BJ (cell line): ENCODE results near the gene FYB1. TPM values are rescaled to one million over a fixed set of nuclear protein-coding genes. Genes with fewer than 3 reads are reported as not detected.

ENCODE experiments used
- CTCF ChIA-PET: fragments of 350-600 bp; formaldehyde crosslinking; extraction: SDS; loops from one replicate; lab custom pipeline; 2021; ENCODE audit warnings: antibody characterized with exemption, inconsistent platforms; lab: Yijun Ruan, JAX
- POLR2A ChIA-PET: fragments of 300-600 bp; sonication (Branson Sonifier 250); formaldehyde crosslinking; extraction: SDS; loops from one replicate; lab custom pipeline; 2021; ENCODE audit warnings: antibody characterized with exemption; lab: Charles Lee
- DNase-seq: peaks from one replicate; pipeline ENCODE4 v3.0.0-alpha.2; 2011; ENCODE audit warnings: low read depth
- H3K27me3 ChIP-seq: 2 replicates; pipeline ENCODE4 v1.6.0; 2011; ENCODE audit warnings: low read length; ENCODE audit not compliant: control insufficient read depth, insufficient read depth
- H3K36me3 ChIP-seq: 2 replicates; pipeline ENCODE4 v1.5.1; 2011; ENCODE audit warnings: low read length; ENCODE audit not compliant: control insufficient read depth, insufficient read depth
- H3K4me3 ChIP-seq: 2 replicates; pipeline ENCODE4 v1.5.1; 2011; ENCODE audit warnings: low read depth, mild to moderate bottlenecking, control low read depth, low read length
- CTCF ChIP-seq: IDR thresholded peaks from 2 replicates; pipeline ENCODE4 v1.5.1; 2011; ENCODE audit warnings: low read depth, mild to moderate bottlenecking, control low read depth, inconsistent platforms, low read length, moderate library complexity; ENCODE audit not compliant: insufficient read depth
- polyA plus RNA-seq: library from polyadenylated mRNA; depleted of rRNA; stranded (reverse); fragments of >200 nt; gene quantifications from 2 replicates; pipeline ENCODE4 v1.2.3, GENCODE V29; 2011

Gene FYB1
- polyA plus RNA-seq, 1 experiment, result 0.09 TPM

GRCh38 chr5:39140558-39141168 lies 78.7 kb downstream of the FYB1 start:
- Histone ChIP-seq H3K27me3 (no peaks in the 10 kb centered on the region), H3K36me3 (no peaks in the 10 kb centered on the region), H3K4me3 (no peak overlapping the region)
- no peak for TF ChIP-seq CTCF
- POLR2A ChIA-PET, result no interaction called here
- DNase-seq, result no peak
- CTCF ChIA-PET, result interaction anchor here (0.6 to 1.5 kb wide), 3 partner anchors 9 to 188 kb away, joined by 3 to 4 read pairs (median 3); no protein-coding TSS in a partner anchor

DNA sequence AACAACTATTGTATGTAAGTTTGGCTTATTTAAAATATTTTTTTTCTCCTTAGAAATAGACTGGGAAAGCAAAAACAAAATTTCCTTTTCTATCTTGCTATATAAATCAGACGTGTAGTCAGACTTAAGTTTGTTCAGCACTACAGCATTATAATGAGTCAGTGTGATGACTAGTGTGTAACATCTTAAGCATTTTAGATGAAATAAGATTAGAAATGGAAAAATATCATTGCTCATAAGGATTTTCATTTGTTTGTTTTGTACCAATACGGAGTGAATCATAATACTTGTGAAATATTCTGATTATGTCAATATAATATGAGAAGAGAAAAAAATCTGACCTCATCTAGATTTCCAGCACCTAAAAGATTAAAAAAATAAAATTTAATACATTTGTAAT lies 80.5 kb downstream of the FYB1 start:
- TF ChIP-seq CTCF, result no peak
- ChIA-PET POLR2A (no interaction called here), CTCF (no interaction called here)
- Histone ChIP-seq H3K27me3 (no peaks in the 10 kb centered on the region), H3K36me3 (no peaks in the 10 kb centered on the region), H3K4me3 (no peak overlapping the region)
- DNase-seq, result peak; percentile 40

DNA sequence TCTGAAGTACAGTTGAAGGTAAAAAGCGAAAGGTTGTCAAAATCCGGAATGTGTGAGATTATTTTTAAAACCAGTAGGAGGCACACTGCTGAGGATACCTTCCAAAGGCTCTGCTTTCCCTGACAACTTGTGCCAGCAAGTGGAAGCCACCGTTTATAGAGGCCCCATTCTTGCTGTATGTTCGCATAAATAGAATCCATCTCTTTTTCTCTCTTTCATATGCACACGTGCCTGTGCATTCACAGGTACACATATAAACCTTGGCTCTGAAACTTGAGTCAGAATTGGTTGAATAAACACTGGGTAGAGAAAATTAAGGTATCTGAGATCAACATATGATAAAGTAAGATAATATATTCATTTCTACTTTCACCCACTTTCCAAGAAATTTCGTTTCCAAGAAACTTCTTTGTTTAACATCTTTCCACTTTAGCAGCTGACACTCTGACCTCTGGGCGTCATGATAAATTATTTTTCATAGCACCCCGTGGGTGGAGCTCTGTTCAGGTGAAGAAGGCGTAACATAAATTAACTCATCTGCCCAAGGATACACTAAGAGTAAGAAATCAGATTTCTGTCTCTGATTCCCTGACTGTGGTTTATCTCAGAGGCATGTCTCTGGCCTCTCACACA lies 81.4 kb downstream of the FYB1 start:
- ChIA-PET CTCF (no interaction called here), POLR2A (no interaction called here)
- Histone ChIP-seq H3K36me3 (no peaks in the 10 kb centered on the region), H3K27me3 (no peaks in the 10 kb centered on the region), H3K4me3 (no peak overlapping the region)
- no peak for DNase-seq
- no peak for TF ChIP-seq CTCF

- ChIA-PET POLR2A (no interaction called here), CTCF (no interaction called here)
- TF ChIP-seq CTCF, result no peak
- no peaks in the 10 kb centered on the region for H3K27me3 ChIP-seq
- no peak for DNase-seq
- H3K36me3 ChIP-seq, result no peaks in the 10 kb centered on the region
- no peak overlapping the region for H3K4me3 ChIP-seq
These were observed 82.0 kb downstream of the FYB1 start for GRCh38 chr5:39137391-39137790.

- DNase-seq, result no peak
- TF ChIP-seq CTCF, result no peak
- no peaks in the 10 kb centered on the region for H3K36me3 ChIP-seq
- H3K4me3 ChIP-seq, result no peak overlapping the region
- ChIA-PET CTCF (interaction anchor here (0.6 kb wide), 1 partner anchor 8 kb away, joined by 3 read pairs; no protein-coding TSS in a partner anchor), POLR2A (no interaction called here)
- H3K27me3 ChIP-seq, result no peaks in the 10 kb centered on the region
These were observed 86.6 kb downstream of the FYB1 start for GRCh38 chr5:39132792-39133191.
